DMS114 treated with DMSO at 0.1 percent for 48 hours (cell line): ENCODE data around the gene GRK1.

Source experiments
- DNase-seq: peaks from one replicate; lab custom pipeline; 2025; ENCODE audit not compliant: unreplicated experiment; lab: John Stamatoyannopoulos, UW

Gene GRK1

GRCh38 chr13:113754691-113755090 is 87.7 kb downstream of the GRK1 start:
- no peak for DNase-seq

- DNase-seq: no peak
These were observed 89.5 kb downstream of the GRK1 start for GRCh38 chr13:113756441-113757097.

GRCh38 chr13:113758651-113759524 is 91.9 kb downstream of the GRK1 start, which contains the start of gene TMEM255B:
Gene TMEM255B, plus strand, starts transcription at chr13:113759226. Its CDS starts 44 bp downstream, at chr13:113759270.
- peak; percentile 53 for DNase-seq

GRCh38 chr13:113759525-113760137 is 92.6 kb downstream of the GRK1 start:
- peak; percentile 23 for DNase-seq

GRCh38 chr13:113761136-113761535 is 94.1 kb downstream of the GRK1 start:
- no peak for DNase-seq

DNA sequence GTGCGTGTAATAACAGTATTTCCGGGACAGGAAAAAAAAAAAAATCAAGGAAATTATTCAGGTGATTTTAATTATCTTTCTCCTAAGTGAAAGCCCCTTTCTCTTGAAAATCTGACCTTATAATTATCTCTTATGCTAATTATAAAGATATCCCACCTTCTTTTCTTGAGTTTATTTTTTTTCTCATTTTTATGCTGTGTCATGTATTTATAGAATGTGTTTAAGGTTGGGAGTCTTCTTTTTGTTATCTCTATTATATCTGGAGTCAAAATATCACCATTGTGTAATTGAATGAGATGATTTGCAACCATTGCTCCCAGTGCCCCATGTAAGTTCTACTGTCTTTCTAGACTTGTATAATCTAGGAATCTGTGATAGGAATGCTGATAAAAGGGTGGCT is 95.1 kb downstream of the GRK1 start:
- DNase-seq: no peak

GRCh38 chr13:113762538-113762937 is 95.5 kb downstream of the GRK1 start:
- DNase-seq: no peak

DNA sequence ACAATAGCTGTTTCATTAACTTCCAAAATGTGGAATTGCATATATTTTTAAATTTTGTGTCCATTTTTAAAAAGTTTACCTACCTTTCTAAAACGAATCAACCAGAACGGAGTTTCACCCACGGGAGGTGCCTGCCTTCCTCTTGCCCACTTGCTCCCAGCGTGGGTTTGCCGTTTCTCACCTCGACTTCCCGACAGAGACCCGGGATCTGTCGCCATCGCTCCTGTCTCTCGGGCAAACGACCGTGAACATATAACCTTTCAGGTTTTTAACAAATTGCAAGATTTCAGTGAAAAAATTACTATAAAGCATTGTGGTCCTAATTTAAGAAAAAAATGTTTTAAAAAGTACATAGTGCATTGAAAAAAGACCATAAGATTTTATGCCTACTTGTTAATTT is 96.2 kb downstream of the GRK1 start:
- DNase-seq: no peak

- no peak for DNase-seq
These were observed 97.2 kb downstream of the GRK1 start for GRCh38 chr13:113763961-113764792.

GRCh38 chr13:113764793-113765563 is 98.0 kb downstream of the GRK1 start:
- DNase-seq: no peak

DNA sequence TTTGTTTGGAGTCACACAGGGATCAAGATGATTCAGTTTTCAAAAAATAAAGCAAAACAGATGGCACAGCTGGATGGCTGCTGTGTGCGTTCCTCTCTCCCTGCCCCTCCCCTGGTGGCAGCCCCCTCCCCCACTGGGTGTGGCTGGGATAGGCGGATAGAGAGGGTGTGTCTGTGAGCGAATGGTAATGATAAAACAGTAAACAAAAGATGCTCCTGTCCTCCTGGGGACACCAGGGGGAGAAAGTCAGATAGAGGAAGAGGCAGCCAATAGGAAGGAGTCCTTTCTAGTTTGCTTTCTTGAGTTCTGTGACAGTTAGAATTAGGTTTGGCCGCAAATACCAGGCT is 98.5 kb downstream of the GRK1 start:
- no peak for DNase-seq

- no peak for DNase-seq
These were observed 99.2 kb downstream of the GRK1 start for GRCh38 chr13:113766035-113766800.

- no peak for DNase-seq
These were observed 100.3 kb downstream of the GRK1 start for GRCh38 chr13:113767366-113767765.

- DNase-seq: no peak
These were observed 101.2 kb downstream of the GRK1 start for GRCh38 chr13:113768018-113768905.

DNA sequence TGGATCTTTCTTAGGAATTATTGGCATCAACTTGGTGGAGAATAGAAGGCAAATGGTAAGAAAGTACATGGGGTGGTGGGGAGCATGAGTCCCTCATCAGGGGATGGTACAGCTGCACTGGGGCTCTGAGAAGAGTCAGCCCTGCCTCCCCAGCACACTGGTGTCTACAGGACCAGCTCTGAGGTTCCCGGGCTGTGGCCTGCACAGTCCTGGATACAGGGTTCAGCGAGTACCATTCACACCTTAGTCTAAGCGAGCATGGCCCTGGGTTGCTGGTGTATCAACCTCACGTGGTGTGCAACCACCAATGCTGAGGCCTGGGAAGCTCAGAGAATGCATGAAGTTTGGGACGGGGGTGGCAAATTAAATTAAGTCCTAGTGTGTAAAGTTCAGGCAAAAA is 102.1 kb downstream of the GRK1 start:
- no peak for DNase-seq

- no peak for DNase-seq
These were observed 102.9 kb downstream of the GRK1 start for GRCh38 chr13:113769881-113770280.

- no peak for DNase-seq
These were observed 103.4 kb downstream of the GRK1 start for GRCh38 chr13:113770441-113770840.

- no peak for DNase-seq
These were observed 103.9 kb downstream of the GRK1 start for GRCh38 chr13:113770937-113771336.
